Testis (tissue), 2 donors: Measurements from ENCODE around the gene IL16.

ENCODE experiments used
- CTCF ChIP-seq, 3 experiments: fragments of 450-650 bp in 2 of 3; fragments of 200-600 bp in 1 of 3; sonication (generic) in 1 of 3; IDR thresholded peaks; one replicate each; pipeline ENCODE4 v1.5.1; 2016 to 2019; ENCODE audit warnings: antibody characterized with exemption in 3 of 3, mild to moderate bottlenecking in 2 of 3, moderate library complexity in 1 of 3
- POLR2A ChIP-seq: fragments of 450-650 bp; IDR thresholded peaks from one replicate; pipeline ENCODE4 v1.6.1; 2017; ENCODE audit warnings: antibody characterized with exemption, mild to moderate bottlenecking, moderate library complexity

GRCh38 chr15:81312790-81313543, 116.3 kb downstream of the IL16 start:
- no peak for TF ChIP-seq CTCF (IDR thresholded peaks at IDR 0.05)
- TF ChIP-seq POLR2A, result no peak
